Medulla oblongata (tissue), 1 donor: ENCODE measurements around the gene MPL.
A peak's percentile ranks its signal among the peaks of the same experiment; 100 is the strongest.

Experiments
- DNase-seq: peaks from one replicate; pipeline ENCODE4 v3.0.0-alpha.2; 2015; ENCODE audit errors: extremely low spot score

The MPL gene

DNA sequence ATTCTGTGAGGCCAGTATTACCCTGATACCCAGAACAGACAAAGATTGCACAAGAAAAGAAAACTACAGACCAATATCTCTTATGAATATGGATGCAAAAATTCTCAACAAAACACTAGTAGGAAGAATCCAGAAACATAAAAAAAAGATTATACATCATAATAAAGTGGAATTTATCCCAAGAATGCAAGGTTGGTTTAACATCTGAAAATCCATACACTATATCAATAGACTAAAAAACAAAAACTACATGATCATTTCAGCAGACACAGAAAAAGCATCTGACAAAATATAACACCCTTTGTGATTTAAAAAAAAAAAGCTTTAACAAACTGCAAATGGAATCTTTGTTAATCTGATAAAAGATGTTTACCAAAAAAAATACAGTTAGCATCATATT, 12.2 kb upstream of the MPL start:
- DNase-seq: no peak

DNA sequence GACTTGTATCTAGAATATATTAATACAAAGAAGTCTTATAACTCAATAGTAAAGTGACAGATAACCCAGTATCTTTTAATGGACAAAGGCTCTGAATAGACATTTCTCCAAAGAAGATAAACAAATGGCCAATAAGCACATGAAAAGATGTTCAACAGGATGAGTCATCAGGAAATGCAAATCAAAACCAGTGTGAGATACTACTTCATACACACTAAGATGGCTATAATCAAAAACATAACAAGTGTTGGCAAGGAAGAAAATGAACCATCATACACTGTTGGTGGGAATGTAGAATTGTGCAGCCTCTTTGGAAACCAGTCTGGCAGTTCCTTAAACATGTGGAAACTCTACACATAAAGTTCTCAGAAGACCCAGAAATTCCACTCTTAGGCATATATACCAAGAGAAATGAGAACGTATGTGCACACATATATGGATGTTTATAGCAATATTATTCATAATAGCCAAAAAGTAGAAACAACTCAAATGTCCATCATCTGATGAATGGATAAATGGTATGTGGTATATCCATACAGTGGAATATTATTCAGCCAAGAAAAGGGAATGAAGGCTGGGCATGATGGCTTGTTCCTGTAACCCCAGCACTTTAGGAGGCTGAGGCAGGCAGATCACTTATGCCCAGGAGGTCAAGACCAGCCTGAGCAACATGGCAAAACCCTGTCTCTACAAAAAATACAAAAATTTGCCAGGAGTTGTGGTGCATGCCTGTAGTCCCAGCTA, 9.9 kb upstream of the MPL start:
- DNase-seq: no peak

DNA sequence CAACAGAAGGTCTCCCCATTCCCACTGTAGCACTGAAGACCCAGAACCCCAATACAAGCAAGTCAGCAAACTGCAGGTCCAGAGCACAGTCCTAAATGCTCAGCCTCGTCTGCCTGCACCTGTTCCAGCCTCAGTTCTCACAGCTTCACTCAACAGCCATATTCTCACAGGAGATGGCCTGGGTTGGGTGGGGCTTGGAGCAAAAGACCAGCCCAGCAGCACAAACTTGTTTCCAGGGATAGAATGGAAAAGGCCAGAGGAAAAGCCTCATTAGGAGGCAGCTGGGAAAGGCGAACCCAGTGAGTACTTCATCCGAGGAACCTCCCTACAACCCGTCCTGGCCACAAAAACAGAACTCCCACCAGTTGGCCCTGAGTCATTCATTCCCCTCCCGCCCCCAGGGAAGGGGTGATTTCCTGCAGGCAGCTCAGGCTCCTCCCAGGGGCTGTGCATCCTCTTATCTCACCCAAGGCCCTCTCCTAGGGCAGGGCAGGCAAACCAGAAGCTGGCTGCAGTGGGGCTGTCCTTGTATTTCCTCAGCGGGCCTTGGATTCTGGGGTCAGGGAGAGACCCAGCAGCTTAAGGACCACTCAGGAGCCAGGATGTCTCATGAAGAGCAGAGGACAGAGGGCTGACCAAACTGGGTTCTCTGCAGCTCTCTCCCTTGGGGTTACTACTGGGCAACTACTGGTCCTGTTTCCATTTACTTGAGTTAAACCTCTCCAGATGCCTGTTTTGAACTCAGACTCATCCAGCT, 7.4 kb upstream of the MPL start:
- DNase-seq: no peak

DNA sequence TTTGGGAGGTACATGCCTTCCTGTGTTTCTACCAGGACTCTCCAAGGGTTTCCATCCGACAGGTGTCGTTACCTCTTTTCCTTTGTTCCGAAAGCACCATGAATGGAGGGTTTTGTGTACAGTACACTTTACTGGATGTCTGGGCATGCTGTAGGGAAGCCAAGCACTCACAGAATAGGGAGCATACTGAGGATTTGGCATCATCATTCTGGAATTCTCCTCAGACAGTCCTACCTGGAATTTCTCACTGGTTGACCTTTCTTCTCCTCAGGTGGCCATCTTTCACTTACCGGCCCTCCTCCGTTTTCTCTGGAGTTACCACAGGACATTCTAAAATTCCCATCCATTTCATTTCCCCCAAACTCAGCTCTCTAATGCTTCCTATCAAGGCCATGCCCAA, 5.9 kb upstream of the MPL start:
- no peak for DNase-seq

DNA sequence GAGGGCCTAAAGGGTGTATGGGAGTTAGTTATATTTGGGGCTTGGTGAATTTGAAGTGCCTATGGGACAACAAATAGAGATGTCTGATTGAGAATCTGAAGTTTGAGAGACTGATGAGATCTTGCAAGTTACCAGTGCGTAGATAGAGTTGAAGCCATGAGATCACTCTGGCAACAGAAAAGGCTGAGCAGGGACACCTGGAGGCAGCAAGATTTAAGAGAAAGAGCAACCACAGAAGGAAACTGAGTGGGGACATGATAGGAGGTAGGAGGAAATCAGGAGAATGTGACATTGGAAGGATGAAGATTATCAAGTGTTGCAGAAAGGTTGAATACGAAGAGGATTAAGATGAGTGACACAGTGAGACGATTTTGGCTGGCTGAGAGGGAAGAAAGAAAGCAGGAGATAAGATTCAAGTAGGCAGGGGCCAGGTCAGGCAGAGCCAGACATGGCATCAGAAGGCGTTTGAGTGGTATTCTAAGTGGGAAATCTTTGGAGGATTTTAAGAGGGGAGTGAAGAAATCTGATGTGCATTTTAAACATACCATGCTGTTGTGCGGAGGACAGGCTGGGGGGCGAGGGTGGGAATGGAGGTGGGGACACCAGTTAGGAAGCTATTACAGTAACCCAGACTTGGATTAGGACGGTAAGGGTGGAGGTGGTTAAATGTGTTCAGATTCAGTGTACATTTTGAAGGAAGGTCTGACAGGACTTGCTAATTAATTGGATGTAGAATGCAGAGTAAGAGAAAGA, 3.0 kb upstream of the MPL start:
- no peak for DNase-seq

DNA sequence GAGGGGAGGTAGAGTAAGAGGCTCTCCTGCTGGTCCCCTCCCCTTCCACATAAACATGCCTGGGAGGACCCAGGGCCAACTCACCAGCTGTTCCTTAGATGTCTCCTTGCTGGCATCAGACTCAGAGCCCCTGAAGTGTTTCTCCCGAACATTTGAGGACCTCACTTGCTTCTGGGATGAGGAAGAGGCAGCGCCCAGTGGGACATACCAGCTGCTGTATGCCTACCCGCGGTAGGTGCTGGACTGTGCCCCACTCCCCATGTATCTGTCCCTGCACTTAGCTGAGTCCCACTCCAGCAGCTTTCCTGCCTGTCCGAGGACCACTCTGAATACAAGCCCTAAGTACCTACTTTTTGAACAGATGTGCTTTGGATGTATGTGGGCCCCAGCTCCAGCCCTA, 383 bp downstream of the MPL start:
- no peak for DNase-seq

DNA sequence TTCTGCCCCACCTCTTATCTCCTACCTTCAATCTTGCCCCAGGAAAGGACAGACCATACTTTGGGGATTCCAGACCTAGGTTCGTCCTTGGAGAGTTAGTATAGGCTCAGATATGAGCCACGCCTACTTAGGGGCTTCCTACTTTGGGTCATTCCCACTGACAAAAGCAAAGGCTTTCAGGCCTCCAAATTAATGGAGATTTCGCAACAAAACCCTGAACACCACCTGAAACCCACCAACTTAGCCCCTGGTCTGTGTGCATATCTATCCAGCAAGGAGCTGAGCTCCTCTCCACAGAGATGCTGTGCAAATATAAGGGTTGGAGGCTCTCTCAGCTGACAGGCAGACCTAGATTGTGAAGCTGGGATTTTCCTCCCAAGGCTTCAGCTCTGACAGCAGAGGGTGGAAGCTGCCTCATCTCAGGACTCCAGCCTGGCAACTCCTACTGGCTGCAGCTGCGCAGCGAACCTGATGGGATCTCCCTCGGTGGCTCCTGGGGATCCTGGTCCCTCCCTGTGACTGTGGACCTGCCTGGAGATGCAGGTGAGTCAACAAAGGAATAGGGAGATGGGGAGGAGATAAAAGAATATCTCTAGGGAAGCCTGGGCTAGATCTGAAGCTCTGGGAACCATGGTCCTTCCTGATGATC, 2.1 kb downstream of the MPL start:
- DNase-seq: no peak

DNA sequence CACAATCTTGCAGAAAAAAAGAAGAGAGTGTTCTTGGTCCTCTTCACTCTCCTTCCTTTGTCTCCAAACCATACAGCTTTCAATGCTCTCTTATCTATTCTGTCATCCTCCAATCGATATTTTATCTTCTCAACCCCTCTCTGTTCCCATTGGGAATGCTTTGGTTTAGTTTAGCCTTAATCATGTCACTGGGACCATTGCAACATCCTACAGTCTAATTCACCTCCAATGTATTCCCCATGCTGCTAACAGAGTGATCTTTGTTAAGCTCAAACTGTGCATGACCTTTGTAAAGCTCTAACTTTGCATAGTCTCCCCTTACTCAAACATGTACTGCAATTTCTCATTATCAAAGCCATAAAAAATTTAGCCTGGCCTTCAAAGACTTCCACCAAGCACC, 2.9 kb downstream of the MPL start:
- no peak for DNase-seq

DNA sequence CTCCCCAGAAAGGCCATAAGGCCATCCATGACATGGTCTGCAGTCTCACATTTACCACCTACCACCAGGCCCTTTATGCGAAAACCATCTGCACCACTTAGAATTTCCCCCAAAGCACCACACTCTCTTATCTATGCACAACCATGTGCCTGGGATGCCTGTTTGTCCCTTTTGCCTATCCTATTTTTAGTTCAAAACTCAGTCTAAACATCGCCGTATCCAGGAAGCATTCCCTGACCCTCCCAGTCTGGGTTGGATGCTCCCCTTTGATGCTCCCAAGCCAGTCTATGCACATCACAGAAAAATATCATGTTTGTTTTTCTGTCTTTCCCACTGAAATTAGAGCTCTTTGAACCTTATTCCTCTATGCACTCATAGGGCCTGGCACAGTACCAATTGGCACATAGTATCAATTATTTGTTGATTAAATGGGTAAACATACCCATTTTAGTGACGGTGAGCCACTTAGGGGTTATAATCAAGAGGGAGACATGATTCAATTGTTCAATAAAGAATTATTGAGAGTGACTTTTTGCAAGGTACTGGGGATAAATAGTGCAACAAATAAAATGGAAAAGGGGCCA, 6.7 kb downstream of the MPL start:
- DNase-seq: no peak

DNA sequence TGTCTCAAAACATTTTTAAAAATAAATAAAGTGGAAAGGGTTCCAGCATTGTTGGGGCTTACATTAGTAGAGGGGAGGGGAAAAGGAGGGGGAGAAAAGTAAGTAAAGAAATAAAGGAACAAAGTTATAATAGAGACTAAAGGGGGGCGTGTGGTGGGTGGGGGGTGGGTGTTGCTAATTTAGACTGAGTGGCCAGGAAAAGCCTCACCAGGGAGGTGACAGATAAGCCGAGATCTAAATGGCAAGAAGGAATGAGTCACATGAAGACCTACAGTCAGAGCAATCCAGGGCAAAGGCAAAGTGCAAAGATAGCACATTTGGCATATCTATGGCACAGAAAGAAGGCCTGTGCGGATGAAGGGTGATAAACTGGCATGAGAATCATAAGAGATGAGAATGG, 7.5 kb downstream of the MPL start:
- no peak for DNase-seq

DNA sequence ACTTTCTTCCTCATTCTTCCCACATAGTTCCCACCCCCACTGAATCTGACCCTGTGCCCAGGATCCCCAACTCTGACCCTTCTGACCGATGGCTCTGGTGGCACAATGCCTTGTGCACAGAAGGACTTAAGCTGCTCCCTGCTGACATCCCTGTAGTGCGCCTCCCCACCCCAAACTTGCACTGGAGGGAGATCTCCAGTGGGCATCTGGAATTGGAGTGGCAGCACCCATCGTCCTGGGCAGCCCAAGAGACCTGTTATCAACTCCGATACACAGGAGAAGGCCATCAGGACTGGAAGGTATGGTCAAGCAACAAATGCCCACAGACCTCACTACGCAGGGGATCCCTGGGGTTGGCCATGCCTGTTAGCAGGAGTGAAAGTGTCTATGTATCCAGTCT, 9.0 kb downstream of the MPL start:
- DNase-seq: no peak

DNA sequence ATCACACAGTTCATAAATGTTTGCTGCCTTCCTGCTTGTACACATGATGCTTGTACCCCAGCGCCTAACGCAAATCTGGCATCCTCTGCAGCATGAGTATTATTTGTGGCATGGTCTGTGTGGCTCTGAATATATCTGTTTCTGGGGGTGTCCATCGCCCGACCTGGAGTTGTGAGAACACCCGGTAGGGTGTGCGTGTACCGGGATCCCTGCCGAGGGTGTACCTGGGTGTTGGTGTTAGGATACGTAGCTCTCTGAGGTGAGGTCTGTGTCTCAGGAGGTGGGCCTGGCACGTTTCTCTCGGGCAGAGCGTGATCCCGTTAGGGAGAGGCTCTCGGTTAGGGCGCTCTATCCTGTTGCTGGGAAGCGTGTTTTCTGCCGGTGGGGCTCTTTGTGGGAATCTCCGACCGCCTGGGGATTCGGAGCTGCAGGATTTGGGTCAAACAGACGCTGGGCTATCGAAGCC, 10.8 kb downstream of the MPL start:
- no peak for DNase-seq

DNA sequence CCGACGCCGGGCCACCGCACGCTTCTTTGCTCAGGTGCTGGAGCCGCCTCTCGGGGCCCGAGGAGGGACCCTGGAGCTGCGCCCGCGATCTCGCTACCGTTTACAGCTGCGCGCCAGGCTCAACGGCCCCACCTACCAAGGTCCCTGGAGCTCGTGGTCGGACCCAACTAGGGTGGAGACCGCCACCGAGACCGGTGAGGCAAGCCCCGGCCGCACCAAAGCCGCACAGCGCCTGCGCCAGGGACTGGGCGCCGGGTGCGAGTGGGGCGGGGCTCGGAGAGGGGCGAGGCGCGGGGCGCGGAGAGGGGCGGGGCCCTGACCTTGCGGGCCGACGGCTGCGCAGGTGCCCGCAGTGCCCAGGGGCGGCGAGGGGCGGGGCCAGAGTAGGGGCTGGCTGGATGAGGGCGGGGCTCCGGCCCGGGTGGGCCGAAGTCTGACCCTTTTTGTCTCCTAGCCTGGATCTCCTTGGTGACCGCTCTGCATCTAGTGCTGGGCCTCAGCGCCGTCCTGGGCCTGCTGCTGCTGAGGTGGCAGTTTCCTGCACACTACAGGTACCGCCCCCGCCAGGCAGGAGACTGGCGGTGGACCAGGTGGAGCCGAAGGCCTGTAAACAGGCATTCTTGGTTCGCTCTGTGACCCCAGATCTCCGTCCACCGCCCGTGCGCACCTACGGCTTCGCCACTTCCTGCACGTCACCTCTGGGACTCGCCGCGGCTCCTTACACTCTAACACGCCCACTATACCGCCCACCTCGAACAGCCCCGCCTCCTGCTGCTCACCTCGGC, 11.4 kb downstream of the MPL start:
- peak; percentile 49 for DNase-seq

DNA sequence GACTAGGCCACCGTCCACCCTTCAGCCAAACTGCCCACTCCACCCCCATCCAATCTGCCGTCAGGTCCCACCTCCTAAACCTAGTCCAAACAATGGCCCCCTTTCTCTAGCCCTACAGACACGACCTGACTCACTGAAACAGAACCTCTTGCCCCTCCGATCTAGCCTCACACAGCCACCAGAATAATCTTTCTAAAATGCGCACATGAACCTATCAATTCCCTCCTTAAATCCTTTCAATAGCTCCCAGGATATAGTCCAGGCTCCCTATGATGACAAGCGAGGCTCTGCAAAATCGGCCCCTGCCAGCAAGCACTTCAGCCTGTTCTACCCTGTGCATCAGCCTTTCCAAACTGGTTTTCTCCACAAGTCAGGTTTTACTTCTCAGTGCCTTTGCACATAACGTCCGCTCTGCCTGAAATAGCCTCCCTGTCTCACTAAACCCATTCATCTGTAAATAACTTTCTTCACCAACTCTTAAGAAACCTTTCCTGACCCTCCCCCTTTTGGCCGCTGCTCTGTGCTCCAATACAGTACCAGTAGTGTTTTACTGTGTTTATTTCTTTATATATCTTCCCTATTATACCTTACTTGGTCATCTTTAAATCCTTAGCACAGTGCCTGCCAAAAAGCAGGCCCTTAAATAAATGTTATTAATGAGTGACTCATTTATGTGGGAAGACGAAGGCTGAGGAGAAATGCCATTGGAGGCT, 12.1 kb downstream of the MPL start:
- no peak for DNase-seq

DNA sequence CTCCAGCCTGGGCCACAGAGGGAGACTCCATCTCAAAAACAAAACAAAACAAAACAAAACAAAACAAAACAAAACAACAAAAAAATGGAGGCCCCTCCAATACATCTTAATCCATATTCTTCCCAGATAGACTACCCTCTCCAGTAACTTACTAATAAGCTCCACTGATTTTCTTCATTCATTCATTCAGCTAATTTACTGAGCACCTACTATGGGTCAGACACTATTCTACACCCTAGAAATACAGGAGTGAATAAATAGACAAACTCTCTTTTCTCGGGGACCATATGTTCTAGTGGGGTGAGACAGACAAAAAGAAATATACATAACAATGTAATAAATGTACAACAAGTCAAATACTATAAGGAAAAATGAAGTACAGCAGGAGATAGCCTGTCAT, 13.4 kb downstream of the MPL start:
- no peak for DNase-seq

DNA sequence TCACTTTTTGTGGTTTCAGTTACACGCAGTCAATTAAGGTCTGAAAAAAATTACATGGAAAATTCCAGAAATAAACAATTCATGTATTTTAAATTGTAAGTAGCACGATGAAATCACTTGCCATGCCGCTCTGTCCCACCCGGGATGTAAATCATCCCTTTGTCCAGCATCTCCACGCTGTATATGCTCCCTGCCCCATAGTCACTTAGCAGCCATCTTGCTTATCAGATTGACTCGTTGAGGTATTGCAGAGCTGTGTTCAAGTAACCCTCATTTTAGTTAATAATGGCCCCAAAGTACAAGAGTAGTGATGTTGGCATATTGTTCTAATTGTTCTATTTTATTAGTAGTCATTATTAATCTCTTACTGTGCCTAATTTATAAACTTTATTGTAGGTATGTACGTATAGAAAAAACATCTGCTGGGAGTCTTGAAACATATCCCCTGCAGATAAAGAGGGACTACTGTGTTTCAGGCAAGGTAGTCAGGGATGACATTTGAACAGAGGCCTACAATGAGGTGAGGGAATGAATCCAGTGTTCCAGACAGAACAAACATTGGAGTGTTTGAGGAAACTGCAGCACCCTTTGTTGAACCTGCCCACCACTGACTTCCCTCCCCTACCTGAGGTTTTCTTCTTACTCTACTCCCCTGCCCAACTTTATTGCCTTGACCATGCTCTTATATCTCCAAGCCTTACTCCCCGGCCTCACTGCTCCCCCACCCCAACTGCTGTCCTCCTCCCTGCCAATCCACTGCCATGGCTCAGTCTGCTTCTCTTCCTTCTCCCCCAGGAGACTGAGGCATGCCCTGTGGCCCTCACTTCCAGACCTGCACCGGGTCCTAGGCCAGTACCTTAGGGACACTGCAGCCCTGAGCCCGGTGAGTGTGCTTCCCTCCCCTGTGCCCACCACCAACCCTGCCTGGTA, 14.1 kb downstream of the MPL start:
- no peak for DNase-seq

DNA sequence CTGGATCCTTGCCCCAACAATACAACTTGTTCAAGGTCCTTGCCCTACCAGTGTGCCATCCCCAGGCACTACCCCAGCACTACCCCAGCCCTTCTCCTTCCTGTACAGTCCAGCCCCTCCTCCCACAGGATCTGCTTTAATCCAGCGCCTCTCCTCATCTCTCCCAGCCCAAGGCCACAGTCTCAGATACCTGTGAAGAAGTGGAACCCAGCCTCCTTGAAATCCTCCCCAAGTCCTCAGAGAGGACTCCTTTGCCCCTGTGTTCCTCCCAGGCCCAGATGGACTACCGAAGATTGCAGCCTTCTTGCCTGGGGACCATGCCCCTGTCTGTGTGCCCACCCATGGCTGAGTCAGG, 14.7 kb downstream of the MPL start:
- DNase-seq: no peak

DNA sequence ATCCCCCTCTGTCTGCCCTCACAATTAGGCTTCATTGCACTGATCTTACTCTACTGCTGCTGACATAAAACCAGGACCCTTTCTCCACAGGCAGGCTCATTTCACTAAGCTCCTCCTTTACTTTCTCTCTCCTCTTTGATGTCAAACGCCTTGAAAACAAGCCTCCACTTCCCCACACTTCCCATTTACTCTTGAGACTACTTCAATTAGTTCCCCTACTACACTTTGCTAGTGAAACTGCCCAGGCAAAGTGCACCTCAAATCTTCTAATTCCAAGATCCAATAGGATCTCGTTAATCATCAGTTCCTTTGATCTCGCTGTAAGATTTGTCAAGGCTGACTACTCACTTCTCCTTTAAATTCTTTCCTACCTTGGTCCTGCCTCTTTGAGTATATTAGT, 15.3 kb downstream of the MPL start:
- DNase-seq: no peak

DNA sequence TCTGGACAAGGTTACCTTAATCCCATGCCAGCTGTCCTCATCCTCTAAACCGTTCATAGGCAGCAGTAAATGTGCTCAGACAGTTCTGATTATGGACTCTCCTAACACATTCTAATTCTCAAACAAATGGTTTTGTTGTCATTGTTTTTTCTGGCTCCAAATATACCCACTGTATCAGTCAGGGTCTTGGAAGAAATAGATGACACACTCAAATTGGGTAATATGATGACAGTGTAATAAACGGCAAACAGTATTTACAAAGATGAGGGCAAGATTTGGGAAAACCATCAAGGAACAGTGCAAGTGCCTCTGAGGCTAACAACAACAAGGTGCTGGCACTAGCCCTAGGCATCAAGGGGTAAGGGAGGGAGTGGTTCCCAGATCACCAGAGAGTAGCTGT, 16.9 kb downstream of the MPL start:
- no peak for DNase-seq
